ENCODE measurements around the gene CTPS2. TPM values are rescaled to one million over a fixed set of nuclear protein-coding genes. Genes with fewer than 3 reads are reported as not detected.

Gene CTPS2
- polyA plus RNA-seq, 1 experiment: 3.7 TPM

DNA sequence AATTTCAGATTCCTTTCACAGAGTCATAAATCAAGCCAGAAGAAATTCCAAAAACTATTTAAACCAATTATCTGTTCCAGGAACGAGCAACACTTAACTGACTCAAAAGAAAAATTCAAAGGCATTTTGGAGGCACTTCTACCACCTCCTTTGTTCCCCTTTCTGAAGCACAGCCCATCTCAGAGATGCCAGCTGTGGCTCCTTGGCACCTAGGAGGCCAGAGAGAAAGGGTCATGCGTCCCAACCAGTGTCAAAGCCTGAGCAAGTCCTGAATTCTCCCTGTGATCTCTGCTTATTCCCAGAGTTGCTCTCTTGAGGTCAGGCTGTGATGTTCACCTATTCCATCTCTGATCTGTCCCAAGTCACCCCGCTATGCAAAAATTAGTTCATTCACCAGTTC is 167.5 kb downstream of the CTPS2 start:
- DNase-seq (ENCODE audit: low read depth): no peak
- TF ChIP-seq CTCF (IDR thresholded peaks at IDR 0.05; ENCODE audit: insufficient read depth, low read depth, low read length): no peak
- POLR2A ChIA-PET: no interaction called here
- H3K27me3 ChIP-seq (ENCODE audit: control insufficient read depth, insufficient read depth, low read length): no peaks in the 10 kb centered on the region
- H3K4me3 ChIP-seq (ENCODE audit: low read depth, low read length): no peak overlapping the region
- CTCF ChIA-PET: no interaction called here
- no peaks in the 10 kb centered on the region for H3K36me3 ChIP-seq (ENCODE audit: control insufficient read depth, insufficient read depth, low read length)

Small RNA genes within 50 kb of the gene (small RNA-seq; reads per million reads assigned to genes)
- not detected for gene MIR548AM (ENCODE audit: insufficient read length, low read depth, low replicate concordance)

Other genes starting within 250 kb of the CTPS2 start
- gene S100G, start 62.5 kb downstream of the CTPS2 start, polyA plus RNA-seq (2011; rRNA removed): not detected in 2 replicates
- 7.3 and 11.2 TPM in 2 replicates for gene SYAP1, start 6.9 kb upstream of the CTPS2 start, polyA plus RNA-seq (2011; rRNA removed)
- gene TXLNG, start 73.8 kb upstream of the CTPS2 start, polyA plus RNA-seq (2011; rRNA removed): 4.5 and 8.9 TPM in 2 replicates
- gene RBBP7, start 157.7 kb upstream of the CTPS2 start, polyA plus RNA-seq (2011; rRNA removed): 118 and 123 TPM in 2 replicates
- 0.04 and 0.17 TPM in 2 replicates for gene REPS2, start 234.0 kb upstream of the CTPS2 start, polyA plus RNA-seq (2011; rRNA removed)

Measured in BJ (cell line).